HG03432 (cell line): ENCODE measurements around the gene SCN2B.

ENCODE experiments used
- ATAC-seq: cut with Tn5 transposase; IDR thresholded peaks from one replicate; pipeline ENCODE4 v1.9.1; 2021; ENCODE audit warnings: mild to moderate bottlenecking, moderate library complexity; ENCODE audit not compliant: unreplicated experiment

Gene SCN2B

GRCh38 chr11:118135796-118136165 lies 40.7 kb downstream of the SCN2B start:
- ATAC-seq: no peak

- no peak for ATAC-seq
Measured at GRCh38 chr11:118135051-118135795, 41.2 kb downstream of the SCN2B start.

GRCh38 chr11:118133816-118134215 lies 42.6 kb downstream of the SCN2B start:
- ATAC-seq: no peak

GRCh38 chr11:118132385-118133151 lies 43.9 kb downstream of the SCN2B start:
- ATAC-seq: no peak

GRCh38 chr11:118129471-118130172 lies 46.8 kb downstream of the SCN2B start:
- ATAC-seq: no peak

GRCh38 chr11:118128721-118129470 lies 47.5 kb downstream of the SCN2B start:
- no peak for ATAC-seq

GRCh38 chr11:118128310-118128709 lies 48.1 kb downstream of the SCN2B start:
- no peak for ATAC-seq

GRCh38 chr11:118126082-118126838 lies 50.2 kb downstream of the SCN2B start:
- ATAC-seq: no peak

- no peak for ATAC-seq
Measured at GRCh38 chr11:118124929-118125535, 51.4 kb downstream of the SCN2B start.

- ATAC-seq: no peak
Measured at GRCh38 chr11:118120793-118121192, 55.6 kb downstream of the SCN2B start.

- ATAC-seq: peak; percentile 77
Measured at GRCh38 chr11:118117790-118118601, 58.4 kb downstream of the SCN2B start.

- ATAC-seq: no peak
Measured at GRCh38 chr11:118115048-118115447, 61.4 kb downstream of the SCN2B start.

GRCh38 chr11:118114266-118114665 lies 62.2 kb downstream of the SCN2B start:
- no peak for ATAC-seq

GRCh38 chr11:118112711-118113430 lies 63.6 kb downstream of the SCN2B start:
- ATAC-seq: no peak
